HFFc6 (cell line): ENCODE results near the gene CLIC5. TPM values are rescaled to one million over a fixed set of nuclear protein-coding genes. Genes with fewer than 3 reads are reported as not detected.

Source experiments
- DNase-seq: peaks from one replicate; pipeline ENCODE4 v3.0.0-alpha.2; 2018
- H3K27ac Mint-ChIP-seq: 2 replicates; pipeline ENCODE4 v1.8.0; 2020; ENCODE audit warnings: mild to moderate bottlenecking, mixed read lengths
- H3K27me3 Mint-ChIP-seq: 2 replicates; pipeline ENCODE4 v1.8.0; 2021; ENCODE audit warnings: mild to moderate bottlenecking, moderate library complexity, mixed read lengths; ENCODE audit not compliant: insufficient read depth
- H3K36me3 Mint-ChIP-seq: 2 replicates; pipeline ENCODE4 v1.8.0; 2021; ENCODE audit warnings: low read depth, mixed read lengths
- H3K4me1 Mint-ChIP-seq: 2 replicates; pipeline ENCODE4 v1.8.0; 2020; ENCODE audit warnings: low read depth, mixed read lengths
- H3K4me3 Mint-ChIP-seq: 2 replicates; pipeline ENCODE4 v1.8.0; 2020; ENCODE audit warnings: mild to moderate bottlenecking, moderate library complexity, mixed read lengths
- H3K9me3 Mint-ChIP-seq: 2 replicates; pipeline ENCODE4 v1.8.0; 2020; ENCODE audit warnings: mild to moderate bottlenecking, mixed read lengths
- total RNA-seq, 6 experiments: library from RNA; stranded (reverse); fragmentation: NEBNext Ultra II Directional; extraction: Animal tissue kit (Norgen Biotek cat#: 25700); gene quantifications; 2 replicates in 1 of 6; 3 replicates in 5 of 6; pipeline ENCODE4 v1.2.3, GENCODE V29; 2021
- TF ChIP-seq, protein P1 (sequence below): fragments of 200-600 bp; sonication (generic); IDR thresholded peaks from 2 replicates; pipeline ENCODE4 v1.5.0; 2021; ENCODE audit warnings: antibody characterized with exemption, mild to moderate bottlenecking

Gene CLIC5
- total RNA-seq, 6 experiments from 2014 or later, result not detected

GRCh38 chr6:45844986-45845385, 170.7 kb downstream of the CLIC5 start:
- Mint-ChIP-seq H3K27me3 (peaks cover 12% of the 10 kb centered on the region), H3K27ac (no peak overlapping the region), H3K9me3 (no peaks in the 10 kb centered on the region), H3K4me3 (no peak overlapping the region), H3K36me3 (no peaks in the 10 kb centered on the region), H3K4me1 (peaks cover 10% of the 10 kb centered on the region)
- DNase-seq, result no peak
- TF ChIP-seq, protein P1, sequence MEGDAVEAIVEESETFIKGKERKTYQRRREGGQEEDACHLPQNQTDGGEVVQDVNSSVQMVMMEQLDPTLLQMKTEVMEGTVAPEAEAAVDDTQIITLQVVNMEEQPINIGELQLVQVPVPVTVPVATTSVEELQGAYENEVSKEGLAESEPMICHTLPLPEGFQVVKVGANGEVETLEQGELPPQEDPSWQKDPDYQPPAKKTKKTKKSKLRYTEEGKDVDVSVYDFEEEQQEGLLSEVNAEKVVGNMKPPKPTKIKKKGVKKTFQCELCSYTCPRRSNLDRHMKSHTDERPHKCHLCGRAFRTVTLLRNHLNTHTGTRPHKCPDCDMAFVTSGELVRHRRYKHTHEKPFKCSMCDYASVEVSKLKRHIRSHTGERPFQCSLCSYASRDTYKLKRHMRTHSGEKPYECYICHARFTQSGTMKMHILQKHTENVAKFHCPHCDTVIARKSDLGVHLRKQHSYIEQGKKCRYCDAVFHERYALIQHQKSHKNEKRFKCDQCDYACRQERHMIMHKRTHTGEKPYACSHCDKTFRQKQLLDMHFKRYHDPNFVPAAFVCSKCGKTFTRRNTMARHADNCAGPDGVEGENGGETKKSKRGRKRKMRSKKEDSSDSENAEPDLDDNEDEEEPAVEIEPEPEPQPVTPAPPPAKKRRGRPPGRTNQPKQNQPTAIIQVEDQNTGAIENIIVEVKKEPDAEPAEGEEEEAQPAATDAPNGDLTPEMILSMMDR, result no peak

DNA sequence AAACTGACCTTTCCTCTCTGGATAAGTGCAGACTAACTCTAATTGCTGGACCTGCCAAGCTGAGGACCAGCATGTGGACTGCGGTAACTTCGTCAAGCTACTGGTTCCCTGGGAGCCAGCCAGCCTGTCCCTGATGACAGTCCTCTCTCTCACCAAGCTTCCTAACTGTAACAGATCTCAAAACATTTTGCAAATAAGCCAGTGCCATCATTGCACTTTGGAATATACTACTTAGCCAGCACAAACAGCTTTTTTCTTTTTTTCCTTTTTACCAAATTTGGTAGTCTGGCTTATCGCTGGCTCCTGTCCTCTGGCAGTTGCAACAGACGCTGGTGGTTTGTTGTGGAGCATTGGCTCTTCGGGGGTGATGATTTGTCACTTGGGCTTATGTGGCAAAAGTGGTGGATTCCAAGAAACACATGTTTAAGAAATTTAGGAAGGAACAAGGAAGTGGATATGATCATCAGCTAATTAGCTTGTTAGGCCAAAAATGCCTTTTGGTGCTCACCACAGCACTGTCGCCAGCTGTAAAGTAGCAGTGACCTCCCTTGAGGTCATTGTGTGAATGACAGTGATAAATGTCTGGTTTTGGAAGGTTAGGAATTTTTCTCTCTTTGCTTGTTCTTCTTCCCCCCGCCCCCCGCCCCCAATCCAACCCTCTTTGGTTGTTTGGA, 171.7 kb downstream of the CLIC5 start:
- Mint-ChIP-seq H3K4me3 (no peak overlapping the region), H3K36me3 (no peaks in the 10 kb centered on the region), H3K4me1 (peaks cover 10% of the 10 kb centered on the region), H3K27ac (no peak overlapping the region), H3K27me3 (peaks cover 14% of the 10 kb centered on the region), H3K9me3 (no peaks in the 10 kb centered on the region)
- TF ChIP-seq, protein P1, result no peak
- no peak for DNase-seq

DNA sequence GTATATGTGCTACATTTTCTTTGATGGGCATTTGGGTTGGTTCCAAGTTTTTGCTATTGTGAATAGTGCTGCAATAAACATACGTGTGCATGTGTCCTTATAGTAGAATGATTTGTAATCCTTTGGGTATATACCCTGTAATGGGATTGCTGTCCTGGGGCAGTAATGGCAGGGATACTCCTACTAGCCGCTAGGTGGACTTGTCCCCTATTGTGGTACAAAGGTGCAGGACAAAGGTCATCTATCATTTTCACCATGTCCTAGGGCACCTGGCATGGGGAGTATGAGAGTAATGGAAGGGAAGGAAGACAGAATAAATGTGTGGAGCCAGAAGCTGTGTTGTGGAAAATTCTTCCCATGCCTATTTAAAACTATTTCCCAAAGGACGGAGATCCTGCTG, 174.6 kb downstream of the CLIC5 start:
- peaks cover 10% of the 10 kb centered on the region for H3K4me1 Mint-ChIP-seq
- TF ChIP-seq, protein P1, result no peak
- no peak overlapping the region for H3K27ac Mint-ChIP-seq
- H3K36me3 Mint-ChIP-seq, result no peaks in the 10 kb centered on the region
- H3K4me3 Mint-ChIP-seq, result no peak overlapping the region
- H3K27me3 Mint-ChIP-seq, result peaks cover 22% of the 10 kb centered on the region
- H3K9me3 Mint-ChIP-seq, result no peaks in the 10 kb centered on the region
- no peak for DNase-seq

DNA sequence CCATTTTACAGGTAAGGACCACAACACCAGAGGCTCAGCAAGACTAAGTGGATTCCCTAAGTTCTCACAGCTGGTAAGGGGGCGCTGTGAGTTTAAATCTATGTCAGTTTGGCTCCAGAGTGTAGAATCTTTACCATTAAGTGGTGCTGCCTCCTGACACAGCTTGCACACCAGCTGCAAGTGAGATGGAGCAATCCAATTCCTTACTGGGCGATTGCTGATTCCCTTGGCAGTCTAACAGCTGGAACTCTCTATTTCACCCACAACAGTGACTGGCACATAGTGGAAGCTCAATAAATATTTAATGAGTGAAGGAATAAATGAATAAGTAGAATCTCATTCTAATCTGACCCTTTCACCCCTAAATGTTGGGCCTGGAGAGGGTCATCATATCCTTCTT, 176.7 kb downstream of the CLIC5 start:
- H3K9me3 Mint-ChIP-seq, result no peaks in the 10 kb centered on the region
- DNase-seq, result no peak
- no peak overlapping the region for H3K27ac Mint-ChIP-seq
- H3K4me3 Mint-ChIP-seq, result no peak overlapping the region
- H3K36me3 Mint-ChIP-seq, result no peaks in the 10 kb centered on the region
- TF ChIP-seq, protein P1, result no peak
- peaks cover 24% of the 10 kb centered on the region for H3K27me3 Mint-ChIP-seq
- no peaks in the 10 kb centered on the region for H3K4me1 Mint-ChIP-seq

DNA sequence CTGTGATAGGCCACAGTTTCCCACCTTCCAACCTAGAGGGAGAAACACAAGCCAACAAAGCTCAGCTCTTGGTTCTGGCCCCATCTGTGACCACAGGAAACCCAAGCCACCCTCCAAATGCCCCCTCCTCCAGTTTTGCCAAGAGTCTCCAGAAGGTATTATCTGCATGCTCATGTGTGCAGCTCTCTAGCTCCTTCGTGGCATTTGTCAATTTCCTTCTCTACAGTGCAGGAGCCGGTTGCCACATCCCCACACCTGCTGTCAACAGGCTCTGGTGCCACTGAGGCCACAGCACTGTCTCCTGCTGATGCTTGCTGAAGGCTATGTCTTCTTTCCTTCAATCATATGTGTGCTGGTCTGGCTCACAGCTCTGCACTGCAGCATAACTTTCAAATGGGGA, 177.2 kb downstream of the CLIC5 start:
- Mint-ChIP-seq H3K27me3 (peaks cover 24% of the 10 kb centered on the region), H3K36me3 (no peaks in the 10 kb centered on the region), H3K4me1 (no peaks in the 10 kb centered on the region), H3K27ac (no peak overlapping the region), H3K9me3 (no peaks in the 10 kb centered on the region), H3K4me3 (no peak overlapping the region)
- no peak for DNase-seq
- TF ChIP-seq, protein P1, result no peak
